HUES48 (cell line): Measurements from ENCODE around the gene EEF1A2.

Source experiments
- H3K27ac ChIP-seq: one replicate; pipeline ENCODE4 v1.7.0; 2013; ENCODE audit warnings: low read depth, low read length, inconsistent platforms
- H3K27me3 ChIP-seq: 2 replicates; pipeline ENCODE4 v1.6.1; 2013; ENCODE audit warnings: mild to moderate bottlenecking, low read length; ENCODE audit not compliant: control insufficient read depth, insufficient read depth
- H3K36me3 ChIP-seq: 2 replicates; pipeline ENCODE4 v1.6.1; 2013; ENCODE audit warnings: low read length; ENCODE audit not compliant: control insufficient read depth, insufficient read depth
- H3K4me1 ChIP-seq: 2 replicates; pipeline ENCODE4 v1.6.1; 2013; ENCODE audit warnings: mild to moderate bottlenecking, low read length; ENCODE audit not compliant: control insufficient read depth, insufficient read depth
- H3K4me3 ChIP-seq: 2 replicates; pipeline ENCODE4 v1.5.1; 2013; ENCODE audit warnings: mild to moderate bottlenecking, low read depth, low read length
- H3K9ac ChIP-seq: 2 replicates; pipeline ENCODE4 v1.6.1; 2013; ENCODE audit warnings: mild to moderate bottlenecking, low read depth, low read length, moderate library complexity
- H3K9me3 ChIP-seq: 2 replicates; pipeline ENCODE4 v1.6.1; 2013; ENCODE audit warnings: low read length; ENCODE audit not compliant: control insufficient read depth, insufficient read depth

The EEF1A2 gene

DNA sequence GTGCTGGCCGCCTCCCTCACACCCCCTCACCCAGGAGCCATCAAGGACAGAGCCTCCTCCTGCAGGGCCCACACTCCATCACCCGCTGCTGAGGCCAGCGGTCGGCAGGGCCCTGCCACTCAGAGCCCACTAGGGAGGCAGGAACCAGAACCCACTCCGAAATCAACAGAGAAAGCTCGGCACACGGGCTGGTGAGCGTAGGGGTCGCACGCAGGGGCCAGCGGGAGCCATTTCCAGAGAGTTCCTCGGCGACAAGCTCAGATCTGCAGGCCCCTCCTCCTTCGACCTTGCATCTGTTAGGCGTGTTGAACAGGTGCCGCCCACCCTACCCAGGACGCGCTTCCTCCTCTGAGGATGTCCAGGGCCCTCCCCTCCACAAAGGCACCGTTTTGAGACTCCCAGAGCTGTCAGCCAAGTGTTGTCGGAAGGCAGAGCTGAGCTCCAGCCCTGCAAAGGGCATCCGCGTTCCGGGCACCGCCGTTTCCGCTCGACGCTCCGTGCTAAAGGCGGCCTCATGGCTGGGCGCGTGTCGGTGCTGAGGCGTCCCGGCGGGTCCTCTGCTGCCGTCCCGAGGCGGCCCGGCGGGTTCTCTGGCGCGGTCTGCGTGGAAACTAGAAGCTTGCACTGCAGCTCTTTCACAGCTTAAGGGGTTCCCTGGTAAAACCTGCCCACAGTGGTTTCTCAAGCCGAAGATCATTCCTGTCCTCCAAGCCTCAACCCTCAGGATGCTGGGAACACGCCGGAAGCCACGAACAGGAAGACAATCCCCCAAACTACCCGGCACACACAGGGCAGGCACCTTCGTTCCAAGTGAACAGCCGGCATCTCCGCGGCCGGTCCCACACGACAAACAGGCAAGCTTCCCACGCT is 33.3 kb downstream of the EEF1A2 start:
- Histone ChIP-seq H3K27me3 (no peaks in the 10 kb centered on the region), H3K4me1 (peaks cover 2% of the 10 kb centered on the region; the same call in 1 of the 2 replicates), H3K27ac (no peak overlapping the region), H3K36me3 (no peaks in the 10 kb centered on the region), H3K9ac (no peak overlapping the region), H3K9me3 (no peaks in the 10 kb centered on the region), H3K4me3 (no peak overlapping the region)

DNA sequence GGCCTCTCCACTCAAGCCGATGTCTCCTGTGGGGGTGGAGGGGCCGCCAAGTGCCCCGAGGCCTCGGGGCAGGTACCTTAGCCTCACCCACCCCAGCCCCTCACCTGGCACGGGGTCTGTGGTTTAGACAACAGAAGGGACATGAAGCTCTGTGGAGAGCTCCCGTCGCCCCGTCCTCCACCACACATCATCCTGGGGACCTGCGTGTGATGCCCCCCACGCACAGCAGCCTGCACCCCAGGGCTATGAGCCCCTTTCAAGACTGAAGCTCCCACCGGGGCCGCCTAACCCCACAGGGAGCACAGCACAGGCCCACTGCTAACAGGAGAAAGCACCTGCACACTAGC is 34.6 kb downstream of the EEF1A2 start:
- H3K4me1 ChIP-seq = no peaks in the 10 kb centered on the region; the same call in 1 of the 2 replicates
- H3K27me3 ChIP-seq = no peaks in the 10 kb centered on the region
- H3K9me3 ChIP-seq = no peaks in the 10 kb centered on the region
- H3K4me3 ChIP-seq = no peak overlapping the region
- H3K36me3 ChIP-seq = peaks cover under 1% of the 10 kb centered on the region; the same call in 1 of the 2 replicates
- H3K27ac ChIP-seq = no peak overlapping the region
- no peak overlapping the region for H3K9ac ChIP-seq

DNA sequence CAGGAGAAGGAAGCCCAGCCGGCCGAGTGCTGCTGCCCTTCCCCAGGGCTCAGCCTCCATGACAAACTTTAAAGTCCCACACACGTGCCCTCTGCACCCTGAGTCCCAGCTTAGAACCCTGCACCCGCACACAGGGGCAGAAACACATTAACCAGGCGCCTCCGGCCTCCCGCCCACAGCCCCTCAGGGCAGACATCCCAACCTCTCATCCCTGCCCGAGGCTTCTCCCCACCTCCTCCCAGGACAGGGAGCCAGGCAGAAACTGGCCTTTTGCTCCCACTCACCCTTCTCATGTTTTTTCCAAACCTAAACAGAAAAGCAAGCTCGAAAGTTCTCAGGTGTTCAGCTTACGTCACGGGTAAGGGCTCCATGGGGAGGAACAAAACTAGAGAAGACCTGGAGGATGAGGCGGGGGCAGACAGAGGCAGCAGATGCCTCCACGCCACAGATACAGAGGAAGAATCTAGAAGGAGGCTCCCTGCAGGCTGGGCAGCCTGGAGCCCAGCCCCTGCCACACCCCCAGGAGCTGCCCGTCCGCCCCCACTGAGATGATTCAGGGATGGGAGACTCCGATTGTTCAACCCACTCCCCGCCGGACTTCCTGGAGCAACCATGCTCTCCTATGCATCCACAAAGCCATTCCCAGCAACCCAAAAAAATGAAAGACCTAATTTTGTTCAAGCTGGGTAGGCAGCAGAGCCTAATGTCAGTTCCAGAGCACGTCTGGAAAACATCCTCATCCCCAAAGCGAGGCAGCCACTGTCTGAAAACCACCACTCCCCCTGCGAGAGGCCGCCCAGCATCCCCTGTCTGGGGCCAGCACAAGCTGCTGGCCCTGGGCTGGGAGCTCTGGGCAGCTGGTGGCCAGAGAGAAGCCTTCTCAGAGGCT is 35.2 kb downstream of the EEF1A2 start:
- H3K27ac ChIP-seq = no peak overlapping the region
- no peaks in the 10 kb centered on the region; the same call in 1 of the 2 replicates for H3K4me1 ChIP-seq
- no peaks in the 10 kb centered on the region for H3K27me3 ChIP-seq
- no peak overlapping the region for H3K9ac ChIP-seq
- H3K9me3 ChIP-seq = no peaks in the 10 kb centered on the region
- H3K36me3 ChIP-seq = peaks cover 3% of the 10 kb centered on the region; the same call in 1 of the 2 replicates
- H3K4me3 ChIP-seq = no peak overlapping the region

GRCh38 chr20:63462244-63462643 is 36.6 kb downstream of the EEF1A2 start:
- Histone ChIP-seq H3K27ac (no peak overlapping the region), H3K27me3 (no peaks in the 10 kb centered on the region), H3K9ac (no peak overlapping the region), H3K9me3 (no peaks in the 10 kb centered on the region), H3K36me3 (peaks cover 3% of the 10 kb centered on the region; the same call in 1 of the 2 replicates), H3K4me1 (no peaks in the 10 kb centered on the region; the same call in 1 of the 2 replicates), H3K4me3 (no peak overlapping the region)

- Histone ChIP-seq H3K9me3 (no peaks in the 10 kb centered on the region), H3K9ac (no peak overlapping the region), H3K4me3 (no peak overlapping the region), H3K27ac (no peak overlapping the region), H3K36me3 (peaks cover 3% of the 10 kb centered on the region; the same call in 1 of the 2 replicates), H3K4me1 (no peaks in the 10 kb centered on the region), H3K27me3 (no peaks in the 10 kb centered on the region)
These were observed 37.6 kb downstream of the EEF1A2 start for GRCh38 chr20:63461104-63461763.

GRCh38 chr20:63459070-63459380 is 39.9 kb downstream of the EEF1A2 start:
- Histone ChIP-seq H3K27me3 (no peaks in the 10 kb centered on the region), H3K4me3 (no peak overlapping the region), H3K9ac (no peak overlapping the region), H3K9me3 (no peaks in the 10 kb centered on the region), H3K4me1 (peaks cover 12% of the 10 kb centered on the region), H3K27ac (no peak overlapping the region), H3K36me3 (peaks cover 3% of the 10 kb centered on the region; the same call in 1 of the 2 replicates)

DNA sequence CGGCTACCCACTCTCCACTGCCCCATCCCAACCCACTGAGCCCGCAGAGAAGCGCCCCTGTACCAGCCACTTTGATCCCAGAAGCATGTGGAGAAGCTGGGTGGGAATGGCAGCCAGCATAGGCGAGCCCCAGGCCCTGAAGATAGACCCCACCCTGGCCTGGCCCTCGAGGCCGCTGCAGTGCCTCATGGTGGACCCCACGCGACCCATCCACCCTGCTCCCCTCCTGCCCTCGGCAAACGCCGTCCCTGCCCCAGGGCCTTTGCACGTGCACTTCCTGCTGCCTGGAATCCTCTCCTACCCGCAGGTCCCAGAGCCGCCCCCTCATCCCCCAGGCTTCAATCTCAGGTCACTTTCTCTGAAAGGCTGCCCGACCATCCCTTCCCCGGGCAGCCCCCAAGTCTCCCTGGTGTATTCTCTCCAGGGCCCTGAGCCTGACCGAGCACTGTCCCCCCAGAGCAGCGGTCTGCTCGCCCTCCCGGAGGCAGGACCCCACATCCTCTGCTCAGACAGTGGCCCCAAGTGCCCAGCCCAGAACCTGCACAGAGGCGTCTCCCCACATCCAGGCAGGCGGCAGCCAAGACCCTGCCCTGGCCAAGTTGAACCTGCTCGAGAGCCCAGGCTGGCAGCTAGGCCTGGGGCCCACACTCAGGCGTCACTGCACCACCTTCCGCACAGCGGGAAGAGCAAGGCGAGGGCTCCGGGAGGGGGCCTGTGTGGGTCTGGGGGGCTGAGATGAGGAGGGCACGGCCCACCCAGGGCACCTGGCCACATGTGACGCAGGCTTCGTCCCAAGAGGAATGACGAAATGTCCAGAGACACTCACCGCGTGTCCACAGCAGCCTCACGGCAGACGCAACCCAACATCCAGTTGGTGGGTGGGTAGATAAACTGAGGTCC is 40.5 kb downstream of the EEF1A2 start:
- H3K4me3 ChIP-seq = no peak overlapping the region
- no peak overlapping the region for H3K9ac ChIP-seq
- H3K27me3 ChIP-seq = no peaks in the 10 kb centered on the region
- H3K27ac ChIP-seq = no peak overlapping the region
- H3K9me3 ChIP-seq = no peaks in the 10 kb centered on the region
- H3K36me3 ChIP-seq = peaks cover 3% of the 10 kb centered on the region; the same call in 1 of the 2 replicates
- peaks cover 16% of the 10 kb centered on the region for H3K4me1 ChIP-seq

DNA sequence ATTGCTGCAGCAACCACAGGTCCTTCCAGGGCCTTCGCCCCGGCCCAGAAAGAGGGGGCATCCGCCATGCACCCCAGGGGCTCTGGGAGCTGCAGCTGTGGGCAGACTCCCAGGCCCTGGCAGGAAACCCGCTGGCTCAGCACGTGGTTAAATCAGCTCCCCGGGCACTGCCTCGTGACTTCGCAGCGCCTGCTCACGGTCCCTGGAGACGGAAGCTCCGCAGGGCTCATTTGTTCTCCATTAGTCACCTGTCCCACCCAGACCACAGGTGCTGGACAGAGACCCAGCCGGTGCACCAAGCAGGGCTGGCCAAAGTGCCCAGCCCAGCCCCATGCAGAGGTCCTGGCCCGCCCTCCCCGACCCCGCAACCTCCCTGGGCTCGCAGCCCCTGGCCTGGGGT is 41.1 kb downstream of the EEF1A2 start:
- Histone ChIP-seq H3K4me1 (peaks cover 18% of the 10 kb centered on the region), H3K36me3 (peaks cover 3% of the 10 kb centered on the region; the same call in 1 of the 2 replicates), H3K9me3 (no peaks in the 10 kb centered on the region), H3K4me3 (no peak overlapping the region), H3K27ac (no peak overlapping the region), H3K27me3 (no peaks in the 10 kb centered on the region), H3K9ac (no peak overlapping the region)

DNA sequence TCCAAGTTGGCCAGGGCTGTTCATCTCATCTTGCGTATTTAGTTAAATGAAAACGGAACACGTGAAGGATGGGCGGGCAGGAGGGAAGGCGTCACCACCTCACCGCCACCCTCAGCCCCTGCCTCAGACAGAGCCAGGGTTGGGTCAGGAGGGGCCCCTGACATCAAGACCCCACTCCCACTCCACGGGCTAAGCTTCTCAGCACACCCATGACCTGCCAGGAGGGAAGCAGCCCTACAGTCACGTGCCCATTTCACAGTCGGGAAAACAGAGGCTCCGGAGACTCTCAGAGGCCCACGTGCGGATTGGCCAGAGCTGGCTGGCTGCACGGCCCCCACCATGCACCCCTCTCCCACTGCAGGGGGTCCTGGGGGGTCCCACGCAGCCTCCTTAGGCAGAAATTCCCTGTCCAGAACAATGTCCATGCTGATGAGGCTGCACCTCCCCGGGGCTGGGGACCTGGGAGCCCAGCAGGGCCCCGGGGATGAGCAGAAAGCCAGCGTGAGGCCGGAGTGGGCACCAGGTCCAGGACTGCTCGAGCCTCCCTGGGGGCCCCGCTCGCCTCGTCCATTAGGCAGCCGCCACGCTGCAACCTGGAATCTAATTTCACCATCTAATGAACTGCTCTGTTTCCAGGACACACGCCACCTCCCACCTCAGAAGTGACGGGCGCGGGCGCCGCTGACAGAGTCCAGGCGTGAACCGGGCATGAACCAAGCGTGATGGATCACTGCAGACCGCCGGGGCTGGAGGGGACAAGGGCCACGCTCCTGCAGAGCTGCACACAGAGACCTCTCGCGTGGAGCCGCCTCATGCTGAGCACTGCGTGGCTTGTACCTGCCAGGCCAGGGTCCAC is 42.2 kb downstream of the EEF1A2 start:
- Histone ChIP-seq H3K4me1 (peaks cover 18% of the 10 kb centered on the region), H3K9ac (no peak overlapping the region), H3K27ac (no peak overlapping the region), H3K9me3 (no peaks in the 10 kb centered on the region), H3K27me3 (no peaks in the 10 kb centered on the region), H3K36me3 (peaks cover 6% of the 10 kb centered on the region), H3K4me3 (no peak overlapping the region)
